ENCODE results near the gene ACTBL2.

DNA sequence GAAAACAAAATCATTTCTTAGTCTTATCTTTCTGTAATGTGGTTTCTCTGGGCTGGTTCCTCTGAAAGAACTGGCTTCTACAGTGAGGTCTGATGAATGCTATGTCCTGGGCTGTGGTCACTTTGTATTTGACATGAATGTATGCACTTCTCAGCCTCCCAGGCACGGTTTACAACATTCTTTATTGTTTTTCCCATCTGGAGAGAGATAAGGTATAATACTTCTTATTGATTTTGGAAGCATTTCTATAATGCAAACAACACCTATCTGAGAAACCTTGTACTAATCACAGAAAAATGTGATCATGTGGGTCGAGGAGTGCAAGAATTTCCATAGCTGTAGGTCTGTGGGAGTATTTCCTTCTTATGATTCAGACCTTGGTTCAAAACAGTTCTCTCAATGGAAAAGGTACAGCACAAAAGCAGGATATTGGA lies 46.9 kb downstream of the ACTBL2 start:
- TF ChIP-seq, protein P1, sequence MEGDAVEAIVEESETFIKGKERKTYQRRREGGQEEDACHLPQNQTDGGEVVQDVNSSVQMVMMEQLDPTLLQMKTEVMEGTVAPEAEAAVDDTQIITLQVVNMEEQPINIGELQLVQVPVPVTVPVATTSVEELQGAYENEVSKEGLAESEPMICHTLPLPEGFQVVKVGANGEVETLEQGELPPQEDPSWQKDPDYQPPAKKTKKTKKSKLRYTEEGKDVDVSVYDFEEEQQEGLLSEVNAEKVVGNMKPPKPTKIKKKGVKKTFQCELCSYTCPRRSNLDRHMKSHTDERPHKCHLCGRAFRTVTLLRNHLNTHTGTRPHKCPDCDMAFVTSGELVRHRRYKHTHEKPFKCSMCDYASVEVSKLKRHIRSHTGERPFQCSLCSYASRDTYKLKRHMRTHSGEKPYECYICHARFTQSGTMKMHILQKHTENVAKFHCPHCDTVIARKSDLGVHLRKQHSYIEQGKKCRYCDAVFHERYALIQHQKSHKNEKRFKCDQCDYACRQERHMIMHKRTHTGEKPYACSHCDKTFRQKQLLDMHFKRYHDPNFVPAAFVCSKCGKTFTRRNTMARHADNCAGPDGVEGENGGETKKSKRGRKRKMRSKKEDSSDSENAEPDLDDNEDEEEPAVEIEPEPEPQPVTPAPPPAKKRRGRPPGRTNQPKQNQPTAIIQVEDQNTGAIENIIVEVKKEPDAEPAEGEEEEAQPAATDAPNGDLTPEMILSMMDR (IDR thresholded peaks at IDR 0.05), result no peak
- TF ChIP-seq POLR2A (IDR thresholded peaks at IDR 0.05), result no peak
